Trophoblast cell (in vitro differentiated cells and primary cell): ENCODE measurements around the gene UQCR11.

Source experiments
- DNase-seq, 2 donors: peaks; one replicate each; pipeline ENCODE4 v3.0.0-alpha.2; 2016
- H2AFZ ChIP-seq: 2 replicates; pipeline ENCODE4 v1.6.1; 2013; ENCODE audit warnings: low read length, moderate library complexity, mild to moderate bottlenecking; ENCODE audit not compliant: insufficient read depth, poor library complexity
- H2AK5ac ChIP-seq: 2 replicates; pipeline ENCODE4 v1.6.1; 2013; ENCODE audit warnings: mild to moderate bottlenecking, low read length
- H2BK120ac ChIP-seq: 2 replicates; pipeline ENCODE4 v1.6.1; 2013; ENCODE audit warnings: low read length, mild to moderate bottlenecking, moderate library complexity; ENCODE audit not compliant: insufficient read depth, poor library complexity
- H2BK12ac ChIP-seq: 2 replicates; pipeline ENCODE4 v1.6.1; 2013; ENCODE audit warnings: mild to moderate bottlenecking, low read length, moderate library complexity
- H2BK5ac ChIP-seq: 2 replicates; pipeline ENCODE4 v1.6.1; 2013; ENCODE audit warnings: low read length, low read depth, moderate library complexity, mild to moderate bottlenecking; ENCODE audit not compliant: poor library complexity
- H3K14ac ChIP-seq: 2 replicates; pipeline ENCODE4 v1.6.1; 2013; ENCODE audit warnings: mild to moderate bottlenecking, low read length
- H3K18ac ChIP-seq: 2 replicates; pipeline ENCODE4 v1.6.1; 2013; ENCODE audit warnings: mild to moderate bottlenecking, low read length
- H3K23ac ChIP-seq: 2 replicates; pipeline ENCODE4 v1.6.1; 2013; ENCODE audit warnings: low read length
- H3K27ac ChIP-seq: 2 replicates; pipeline ENCODE4 v1.5.1; 2013; ENCODE audit warnings: low read depth, mild to moderate bottlenecking, inconsistent platforms, low read length, moderate library complexity
- H3K27me3 ChIP-seq: 2 replicates; pipeline ENCODE4 v1.6.1; 2013; ENCODE audit warnings: inconsistent platforms, mild to moderate bottlenecking, low read length, moderate library complexity; ENCODE audit not compliant: insufficient read depth
- H3K36me3 ChIP-seq, 2 experiments: 1 replicate in 1 of 2; 2 replicates in 1 of 2; pipeline ENCODE4 v1.6.1; 2013; ENCODE audit warnings: low read length in 2 of 2, mild to moderate bottlenecking in 2 of 2, moderate library complexity in 1 of 2; ENCODE audit not compliant: insufficient read depth in 2 of 2, control insufficient read depth in 1 of 2
- H3K4ac ChIP-seq: 2 replicates; pipeline ENCODE4 v1.6.1; 2013; ENCODE audit warnings: low read depth, mild to moderate bottlenecking, low read length, moderate library complexity
- H3K4me1 ChIP-seq, 2 experiments: 1 replicate in 1 of 2; 2 replicates in 1 of 2; pipeline ENCODE4 v1.6.1; 2013; ENCODE audit warnings: low read length in 2 of 2, mild to moderate bottlenecking in 2 of 2, moderate library complexity in 1 of 2; ENCODE audit not compliant: insufficient read depth in 2 of 2, control insufficient read depth in 1 of 2
- H3K4me2 ChIP-seq: 2 replicates; pipeline ENCODE4 v1.6.1; 2013; ENCODE audit warnings: inconsistent platforms, mild to moderate bottlenecking, low read length, moderate library complexity
- H3K4me3 ChIP-seq: 2 replicates; pipeline ENCODE4 v1.5.1; 2013; ENCODE audit warnings: mild to moderate bottlenecking, low read depth, low read length, inconsistent platforms
- H3K79me1 ChIP-seq: one replicate; pipeline ENCODE4 v1.6.1; 2013; ENCODE audit warnings: low read length
- H3K79me2 ChIP-seq: 2 replicates; pipeline ENCODE4 v1.6.1; 2013; ENCODE audit warnings: low read length, mild to moderate bottlenecking; ENCODE audit not compliant: control insufficient read depth, insufficient read depth, poor library complexity
- H3K9ac ChIP-seq: 2 replicates; pipeline ENCODE4 v1.6.1; 2013; ENCODE audit warnings: mild to moderate bottlenecking, low read length
- H3K9me3 ChIP-seq: 2 replicates; pipeline ENCODE4 v1.6.1; 2013; ENCODE audit warnings: low read depth, mild to moderate bottlenecking, control low read depth, inconsistent platforms, low read length; ENCODE audit not compliant: insufficient read depth
- H4K12ac ChIP-seq: 2 replicates; pipeline ENCODE4 v1.6.1; 2013; ENCODE audit warnings: low read depth, mild to moderate bottlenecking, low read length, moderate library complexity
- H4K8ac ChIP-seq: 2 replicates; pipeline ENCODE4 v1.6.1; 2013; ENCODE audit warnings: low read depth, mild to moderate bottlenecking, low read length, moderate library complexity
- H4K91ac ChIP-seq: one replicate; pipeline ENCODE4 v1.6.1; 2013; ENCODE audit warnings: low read depth, mild to moderate bottlenecking, low read length, moderate library complexity
- WGBS: extraction: QIAGEN DNeasy Blood & Tissue Kit; methylation state at CpG from one replicate; pipeline ENCODE4 v1.1.7; 2013; ENCODE audit warnings: missing lambda C conversion rate; ENCODE audit not compliant: insufficient read length, insufficient coverage; ENCODE audit errors: extremely low coverage; 5-methylcytosine and 5-hydroxymethylcytosine counted together

The UQCR11 gene

DNA sequence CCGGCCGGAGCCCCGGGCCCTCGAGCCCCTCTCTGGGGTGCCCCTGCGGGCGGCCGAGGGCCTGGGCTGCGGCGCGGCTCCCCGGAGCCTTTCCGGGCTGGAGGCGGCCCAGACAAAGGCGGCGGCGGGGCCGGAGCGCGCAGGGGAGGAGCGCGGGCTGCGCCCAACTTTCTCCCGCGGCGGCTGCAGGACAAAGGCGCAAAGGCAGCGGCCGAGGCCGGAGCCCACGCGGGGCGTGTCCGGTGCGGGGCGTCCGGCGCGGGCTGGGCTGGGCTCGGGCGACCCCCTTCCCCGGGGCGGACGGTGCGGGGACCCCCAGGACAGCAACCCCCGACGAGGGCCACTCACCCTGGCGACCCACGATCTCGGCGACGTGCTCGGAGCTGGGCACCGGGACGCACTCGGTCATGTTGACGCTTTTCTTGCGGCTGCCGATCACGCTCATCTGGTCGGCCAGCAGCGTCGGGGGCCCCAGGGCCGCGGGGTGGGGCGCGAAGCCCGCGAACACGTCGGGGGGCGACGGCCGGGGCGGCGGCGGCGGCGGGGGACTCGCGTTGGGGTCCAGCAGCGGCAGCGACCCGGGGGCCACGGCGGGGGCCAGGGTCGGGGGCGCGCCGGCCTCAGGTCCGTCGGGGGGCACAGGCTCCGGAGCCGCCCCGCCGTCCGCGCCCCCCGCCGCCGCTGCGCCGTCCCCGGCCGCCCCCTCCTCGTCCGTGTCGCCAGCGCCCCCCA, 38.0 kb downstream of the UQCR11 start:
- Histone ChIP-seq H2BK120ac (peak overlapping the region; percentile 91), H3K36me3 (peaks cover 29 to 32% of the 10 kb centered on the region in 2 experiments), H3K4me1 (peaks cover 10 to 11% of the 10 kb centered on the region in 2 experiments), H3K23ac (no peak overlapping the region), H3K4me3 (peak overlapping the region; percentile 99), H2AK5ac (peak overlapping the region; percentile 100), H3K4me2 (peak overlapping the region; percentile 59), H3K14ac (peak overlapping the region; percentile 98), H3K79me2 (peaks cover 39% of the 10 kb centered on the region), H3K4ac (peak overlapping the region; percentile 100), H3K27me3 (peaks cover 2% of the 10 kb centered on the region), H2BK12ac (no peak overlapping the region), H3K9ac (peak overlapping the region; percentile 99), H3K9me3 (peaks cover 3% of the 10 kb centered on the region), H3K18ac (peak overlapping the region; percentile 99), H4K8ac (peak overlapping the region; percentile 96), H2AFZ (peak overlapping the region; percentile 71), H3K27ac (peak overlapping the region; percentile 52), H3K79me1 (peaks cover 17% of the 10 kb centered on the region), H4K91ac (peak overlapping the region; percentile 99), H2BK5ac (peak overlapping the region; percentile 82), H4K12ac (peak overlapping the region; percentile 96)
- no CpG with 5 or more reads among the region's 108 CpGs for WGBS
- peak in 1 of 2 donors; percentile 53 for DNase-seq

GRCh38 chr19:1566392-1567115, 38.7 kb downstream of the UQCR11 start:
- DNase-seq, result peak in 1 of 2 donors; percentile 53
- Histone ChIP-seq H2AK5ac (peak overlapping the region; percentile 100), H3K79me1 (peaks cover 17% of the 10 kb centered on the region), H4K12ac (peak overlapping the region; percentile 96), H2AFZ (peak overlapping the region; percentile 39), H2BK12ac (no peak overlapping the region), H3K79me2 (peaks cover 39% of the 10 kb centered on the region), H4K91ac (peak overlapping the region; percentile 99), H3K4me1 (peaks cover 10 to 11% of the 10 kb centered on the region in 2 experiments), H3K18ac (peak overlapping the region; percentile 94), H3K27ac (peak overlapping the region; percentile 52), H2BK120ac (peak overlapping the region; percentile 96), H3K4ac (peak overlapping the region; percentile 99), H3K36me3 (peaks cover 30 to 35% of the 10 kb centered on the region in 2 experiments), H3K9ac (peak overlapping the region; percentile 99), H4K8ac (peak overlapping the region; percentile 96), H3K9me3 (peaks cover 3% of the 10 kb centered on the region), H2BK5ac (peak overlapping the region; percentile 82), H3K23ac (no peak overlapping the region), H3K14ac (peak overlapping the region; percentile 98), H3K27me3 (peaks cover 2% of the 10 kb centered on the region), H3K4me2 (peak overlapping the region; percentile 76), H3K4me3 (peak overlapping the region; percentile 99)
- no CpG with 5 or more reads among the region's 42 CpGs for WGBS

- H3K79me2 ChIP-seq, result peaks cover 53% of the 10 kb centered on the region
- peak overlapping the region; percentile 70 for H3K4ac ChIP-seq
- no peak overlapping the region for H2BK5ac ChIP-seq
- no peaks in the 10 kb centered on the region for H3K27me3 ChIP-seq
- no peak for DNase-seq
- H3K4me2 ChIP-seq, result no peak overlapping the region
- no peak overlapping the region for H3K23ac ChIP-seq
- no peak overlapping the region for H3K14ac ChIP-seq
- H3K79me1 ChIP-seq, result peaks cover 17% of the 10 kb centered on the region
- H2BK120ac ChIP-seq, result no peak overlapping the region
- peaks cover 56 to 57% of the 10 kb centered on the region in 2 experiments for H3K36me3 ChIP-seq
- no peak overlapping the region for H2BK12ac ChIP-seq
- H3K4me3 ChIP-seq, result no peak overlapping the region
- H2AK5ac ChIP-seq, result no peak overlapping the region
- no peaks in the 10 kb centered on the region for H3K9me3 ChIP-seq
- H3K18ac ChIP-seq, result no peak overlapping the region
- peaks cover 8 to 11% of the 10 kb centered on the region in 2 experiments for H3K4me1 ChIP-seq
- whole genome bisulfite sequencing, result no CpG with 5 or more reads among the region's 6 CpGs
- H4K8ac ChIP-seq, result no peak overlapping the region
- H2AFZ ChIP-seq, result no peak overlapping the region
- H4K91ac ChIP-seq, result no peak overlapping the region
- H4K12ac ChIP-seq, result no peak overlapping the region
- no peak overlapping the region for H3K27ac ChIP-seq
- no peak overlapping the region for H3K9ac ChIP-seq
Measured at GRCh38 chr19:1563251-1563650, 42.0 kb downstream of the UQCR11 start.

GRCh38 chr19:1561236-1561842, 43.9 kb downstream of the UQCR11 start:
- H3K4me3 ChIP-seq, result no peak overlapping the region
- peak overlapping the region; percentile 97 for H3K4ac ChIP-seq
- peaks cover 43% of the 10 kb centered on the region for H3K79me2 ChIP-seq
- H3K79me1 ChIP-seq, result peaks cover 7% of the 10 kb centered on the region
- H3K4me1 ChIP-seq, result peaks cover 8 to 11% of the 10 kb centered on the region in 2 experiments
- H3K9ac ChIP-seq, result no peak overlapping the region
- H2BK12ac ChIP-seq, result no peak overlapping the region
- no peak overlapping the region for H4K8ac ChIP-seq
- H3K18ac ChIP-seq, result no peak overlapping the region
- no peaks in the 10 kb centered on the region for H3K9me3 ChIP-seq
- WGBS, result no CpG with 5 or more reads among the region's 17 CpGs
- no peak for DNase-seq
- no peak overlapping the region for H3K4me2 ChIP-seq
- H2AK5ac ChIP-seq, result no peak overlapping the region
- no peaks in the 10 kb centered on the region for H3K27me3 ChIP-seq
- H4K12ac ChIP-seq, result no peak overlapping the region
- no peak overlapping the region for H3K14ac ChIP-seq
- H3K27ac ChIP-seq, result no peak overlapping the region
- no peak overlapping the region for H2BK5ac ChIP-seq
- no peak overlapping the region for H4K91ac ChIP-seq
- no peak overlapping the region for H2BK120ac ChIP-seq
- peaks cover 65 to 68% of the 10 kb centered on the region in 2 experiments for H3K36me3 ChIP-seq
- H2AFZ ChIP-seq, result no peak overlapping the region
- H3K23ac ChIP-seq, result no peak overlapping the region
